GM12891 (cell line): Measurements from ENCODE around the gene DDAH2.

Experiments used
- DNase-seq: peaks from one replicate; pipeline ENCODE4 v3.0.0; 2011; ENCODE audit warnings: low spot score; ENCODE audit not compliant: insufficient read length
- FAIRE-seq: peaks from 2 replicates; lab custom pipeline; 2011; peaks lifted over from hg19 to GRCh38; lab: Jason Lieb, UNC
- PAX5 ChIP-seq: IDR thresholded peaks from 2 replicates; pipeline ENCODE4 v1.6.1; 2011; ENCODE audit warnings: low read length, moderate library complexity, mild to moderate bottlenecking; ENCODE audit not compliant: insufficient read depth, severe bottlenecking
- POLR2A ChIP-seq: IDR thresholded peaks from 2 replicates; pipeline ENCODE4 v1.6.1; 2011; ENCODE audit warnings: low read depth, low read length, control low read depth
- POLR2AphosphoS5 ChIP-seq: IDR thresholded peaks from 2 replicates; pipeline ENCODE4 v1.6.1; 2011; ENCODE audit warnings: low read depth, low read length, control low read depth
- POU2F2 ChIP-seq: IDR thresholded peaks from 2 replicates; pipeline ENCODE4 v1.6.1; 2011; ENCODE audit warnings: low read depth, mild to moderate bottlenecking, control low read depth, low read length, moderate library complexity
- SPI1 ChIP-seq: IDR thresholded peaks from 2 replicates; pipeline ENCODE4 v1.6.1; 2011; ENCODE audit warnings: low read depth, low read length, control low read depth
- TAF1 ChIP-seq: IDR thresholded peaks from 2 replicates; pipeline ENCODE4 v1.6.1; 2011; ENCODE audit warnings: low read depth, low read length, control low read depth

DDAH2 gene

DNA sequence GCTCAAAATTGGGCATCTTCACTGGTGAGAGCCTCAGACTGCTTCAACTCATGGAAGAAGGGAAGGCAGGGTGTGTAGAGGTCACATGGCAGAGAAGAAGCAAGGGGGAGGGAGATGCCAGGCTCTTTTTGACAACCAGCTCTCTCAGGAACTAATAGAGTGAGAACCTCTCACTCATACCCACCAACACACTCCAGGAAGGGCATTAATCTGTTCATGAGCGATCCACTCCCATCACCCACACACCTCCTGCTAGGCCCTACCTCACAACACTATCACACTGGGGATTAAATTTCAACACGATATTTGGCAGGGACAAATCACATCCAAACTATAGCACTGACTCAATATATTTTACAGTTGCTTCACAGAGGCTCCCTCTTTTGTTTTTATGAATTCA lies 12.7 kb upstream of the DDAH2 start:
- DNase-seq (no peak), FAIRE-seq (no peak)
- no peak for TF ChIP-seq POLR2A
- no peak for TF ChIP-seq POLR2AphosphoS5
- no peak for TF ChIP-seq SPI1
- no peak for TF ChIP-seq TAF1
- no peak for TF ChIP-seq PAX5

DNA sequence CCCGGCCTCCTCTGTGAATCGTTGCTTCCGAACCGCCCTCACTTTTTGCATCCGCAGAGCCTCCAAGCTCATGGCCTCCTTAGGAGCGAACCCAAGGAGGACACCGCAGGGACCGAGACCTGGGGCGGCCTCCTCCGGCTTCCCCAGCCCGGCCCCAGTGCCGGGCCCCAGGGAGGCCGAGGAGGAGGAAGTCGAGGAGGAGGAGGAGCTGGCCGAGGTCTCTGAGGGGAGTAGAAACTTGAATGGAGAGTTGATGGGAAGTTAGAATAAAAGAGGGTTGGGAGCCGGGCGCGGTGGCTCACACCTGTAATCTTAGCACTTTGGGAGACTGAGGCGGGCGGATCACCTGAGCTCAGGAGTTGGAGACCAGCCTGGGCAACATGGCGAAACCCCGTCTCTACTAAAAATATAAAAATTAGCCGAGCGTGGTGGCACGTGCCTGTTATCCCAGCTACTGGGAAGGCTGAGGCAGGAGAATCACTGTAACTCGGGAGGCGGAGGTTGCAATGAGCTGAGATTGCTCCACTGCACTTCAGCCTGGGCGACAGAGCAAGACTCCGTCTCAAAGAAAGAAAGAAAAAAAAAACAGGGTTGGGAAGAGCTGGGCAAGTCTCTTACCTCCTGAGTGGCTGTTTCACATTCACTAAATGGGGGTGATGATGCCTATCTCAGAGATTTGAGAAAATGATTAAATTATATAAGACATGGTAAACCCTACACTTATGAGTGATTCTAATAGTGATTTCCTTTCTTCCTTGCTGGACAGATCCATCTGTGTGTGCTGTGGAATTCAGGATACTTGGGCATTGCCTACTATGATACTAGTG lies 11.5 kb upstream of the DDAH2 start:
- no peak for FAIRE-seq
- TF ChIP-seq SPI1 (no peak), PAX5 (no peak), POLR2AphosphoS5 (no peak), TAF1 (no peak), POU2F2 (no peak), POLR2A (no peak)
- no peak for DNase-seq

DNA sequence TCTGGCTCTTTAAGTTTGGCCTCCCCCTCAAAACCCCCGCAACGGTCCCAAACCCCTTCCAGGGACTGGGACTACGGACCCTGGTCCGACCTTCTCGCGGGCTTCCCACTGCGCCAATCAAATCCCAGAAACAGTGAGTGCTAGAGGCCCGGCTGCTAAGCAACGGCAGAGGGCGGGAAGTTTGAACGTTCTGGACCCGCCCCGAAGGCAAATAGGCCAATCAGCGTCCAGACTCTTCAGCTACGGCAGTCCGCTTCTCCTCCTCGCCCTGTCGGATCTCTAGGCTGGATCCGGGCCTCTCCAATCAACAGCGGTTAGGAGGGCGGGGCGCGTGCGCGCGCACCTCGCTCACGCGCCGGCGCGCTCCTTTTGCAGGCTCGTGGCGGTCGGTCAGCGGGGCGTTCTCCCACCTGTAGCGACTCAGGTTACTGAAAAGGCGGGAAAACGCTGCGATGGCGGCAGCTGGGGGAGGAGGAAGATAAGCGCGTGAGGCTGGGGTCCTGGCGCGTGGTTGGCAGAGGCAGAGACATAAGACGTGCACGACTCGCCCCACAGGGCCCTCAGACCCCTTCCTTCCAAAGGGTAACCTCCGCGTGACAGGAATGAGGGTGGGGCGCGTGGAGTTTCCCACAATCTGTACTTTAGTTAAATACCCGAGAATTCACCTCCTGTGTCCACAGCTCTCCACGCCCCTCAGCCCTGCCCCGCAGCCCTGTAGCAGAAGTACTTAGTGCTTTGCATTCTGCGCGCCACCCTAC lies 10.7 kb upstream of the DDAH2 start, which contains the start of gene MSH5:
Gene MSH5, plus strand, starts transcription at position 367 of the 758 bp plus-strand sequence. CDS start 462 bp downstream, outside the sequence.
- FAIRE-seq, result peak; percentile 94
- DNase-seq, result peak; percentile 90
- TF ChIP-seq SPI1 (no peak), POLR2AphosphoS5 (0 out of 2 replicates have a peak, but pooled peaks have one; percentile 26), TAF1 (peak; percentile 45), POLR2A (peak; percentile 70; the same call in 1 of the 2 replicates), PAX5 (no peak), POU2F2 (peak; percentile 37; the same call in 1 of the 2 replicates)

DNA sequence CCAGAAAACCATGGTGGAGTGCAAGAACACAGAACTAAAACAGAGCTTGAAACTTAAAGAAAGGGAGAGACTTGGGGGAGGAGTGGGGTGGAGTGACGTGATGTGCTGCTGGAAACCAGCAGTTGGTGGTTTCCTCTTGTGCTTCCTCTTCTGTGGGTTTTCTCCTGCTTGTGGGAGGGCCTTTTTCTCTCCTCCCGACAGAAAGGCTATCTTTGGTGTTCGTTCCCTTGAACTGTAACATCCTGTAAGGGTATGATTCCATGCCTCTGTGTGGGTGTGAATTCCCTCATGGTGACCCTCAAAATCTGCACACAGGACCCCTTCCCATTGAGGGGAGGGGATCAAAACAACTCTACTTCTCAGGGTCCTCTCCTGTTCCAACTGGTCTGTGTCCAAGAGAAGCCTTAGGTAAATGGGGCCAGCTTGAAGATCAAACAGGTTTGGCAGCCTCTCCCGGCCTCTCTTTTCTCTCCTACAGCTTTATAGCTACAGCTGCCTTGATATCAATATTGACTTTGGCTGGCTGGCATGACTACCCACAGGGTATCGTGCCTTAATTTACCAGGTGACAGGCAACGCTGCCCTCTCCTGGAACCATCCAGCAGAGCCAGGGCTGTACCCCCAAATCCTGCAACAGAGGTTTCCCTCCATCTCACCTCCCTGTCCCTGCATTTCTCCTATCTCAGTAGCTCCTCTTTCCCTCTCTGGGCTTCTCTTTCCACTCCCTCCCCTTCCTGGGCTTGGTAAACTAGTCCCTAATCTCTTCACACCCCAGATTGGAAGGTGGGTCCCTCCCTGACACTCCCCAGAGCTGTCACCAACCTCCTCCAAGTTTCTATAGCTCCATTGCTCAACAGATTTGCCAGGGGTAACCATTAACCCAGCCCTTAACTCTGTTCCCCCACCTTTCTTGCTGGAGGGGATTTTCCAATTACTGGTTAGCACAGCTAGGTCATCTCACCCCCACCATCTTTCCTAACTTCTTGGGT lies 9.2 kb upstream of the DDAH2 start:
- FAIRE-seq, result peak; percentile 63
- no peak for DNase-seq
- peak; percentile 20; the same call in 1 of the 2 replicates for TF ChIP-seq POLR2AphosphoS5
- TF ChIP-seq PAX5, result no peak
- peak; percentile 25 for TF ChIP-seq POLR2A
- peak; percentile 75 for TF ChIP-seq SPI1

DNA sequence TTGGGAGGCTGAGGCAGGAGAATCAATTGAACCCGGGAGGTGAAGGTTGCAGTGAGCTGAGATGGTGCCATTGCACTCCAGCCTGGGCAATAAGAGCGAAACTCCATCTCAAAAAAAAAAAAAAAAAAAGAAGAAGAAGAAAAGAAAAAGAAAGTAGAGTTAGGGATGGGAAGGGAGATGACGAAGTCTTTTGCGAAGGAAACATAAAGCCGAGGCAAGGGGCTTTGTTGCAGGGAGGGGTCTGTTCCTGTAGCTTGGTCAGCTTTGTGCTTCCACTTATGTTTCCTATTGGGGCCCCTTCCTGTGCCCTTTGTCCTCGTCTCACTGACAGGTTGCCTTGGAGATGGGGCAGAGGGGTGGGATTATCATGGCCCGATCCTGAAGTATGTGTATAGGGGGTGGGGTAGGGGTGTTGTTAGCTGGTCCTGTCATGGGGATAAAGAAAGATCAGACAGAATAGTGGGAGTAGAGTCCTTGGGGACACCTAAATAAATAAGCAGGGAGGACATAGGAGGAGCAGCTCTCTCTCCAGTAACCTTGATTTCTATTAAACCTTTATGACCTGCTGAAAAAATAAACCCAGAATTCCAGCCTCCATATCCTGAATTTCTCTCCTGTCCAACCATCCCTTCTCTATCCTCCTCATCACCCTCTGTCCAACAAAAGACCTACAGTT lies 8.4 kb upstream of the DDAH2 start:
- DNase-seq (no peak), FAIRE-seq (no peak)
- TF ChIP-seq PAX5 (no peak), TAF1 (no peak), SPI1 (no peak)

DNA sequence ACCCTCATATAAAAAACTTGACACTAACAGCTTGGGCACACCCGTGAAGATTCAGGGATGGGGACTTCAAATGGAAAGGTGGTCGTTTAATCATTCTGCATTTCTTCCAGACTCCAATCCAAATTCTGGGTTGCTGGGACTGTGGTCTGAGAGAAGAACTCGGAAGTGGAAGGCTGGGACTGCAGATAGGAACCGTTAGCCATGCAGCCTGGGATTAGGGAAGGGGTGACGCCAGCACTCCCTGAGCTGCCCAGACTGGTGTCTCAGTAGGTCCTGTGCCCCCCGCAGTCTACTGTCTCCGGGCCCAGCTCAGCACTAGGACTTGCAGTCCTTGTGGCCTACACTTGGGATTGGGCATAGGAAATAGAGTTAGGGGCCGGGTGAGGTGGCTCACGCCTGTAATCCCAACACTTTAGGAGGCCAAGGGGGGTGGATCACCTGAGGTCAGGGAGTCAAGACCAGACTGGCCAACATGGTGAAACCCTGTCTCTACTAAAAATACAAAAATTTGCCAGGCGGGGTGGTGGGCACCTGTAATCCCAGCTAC lies 7.7 kb upstream of the DDAH2 start:
- TF ChIP-seq POU2F2, result 0 out of 2 replicates have a peak, but pooled peaks have one; percentile 5
- no peak for TF ChIP-seq POLR2A
- DNase-seq, result no peak
- FAIRE-seq, result no peak

DNA sequence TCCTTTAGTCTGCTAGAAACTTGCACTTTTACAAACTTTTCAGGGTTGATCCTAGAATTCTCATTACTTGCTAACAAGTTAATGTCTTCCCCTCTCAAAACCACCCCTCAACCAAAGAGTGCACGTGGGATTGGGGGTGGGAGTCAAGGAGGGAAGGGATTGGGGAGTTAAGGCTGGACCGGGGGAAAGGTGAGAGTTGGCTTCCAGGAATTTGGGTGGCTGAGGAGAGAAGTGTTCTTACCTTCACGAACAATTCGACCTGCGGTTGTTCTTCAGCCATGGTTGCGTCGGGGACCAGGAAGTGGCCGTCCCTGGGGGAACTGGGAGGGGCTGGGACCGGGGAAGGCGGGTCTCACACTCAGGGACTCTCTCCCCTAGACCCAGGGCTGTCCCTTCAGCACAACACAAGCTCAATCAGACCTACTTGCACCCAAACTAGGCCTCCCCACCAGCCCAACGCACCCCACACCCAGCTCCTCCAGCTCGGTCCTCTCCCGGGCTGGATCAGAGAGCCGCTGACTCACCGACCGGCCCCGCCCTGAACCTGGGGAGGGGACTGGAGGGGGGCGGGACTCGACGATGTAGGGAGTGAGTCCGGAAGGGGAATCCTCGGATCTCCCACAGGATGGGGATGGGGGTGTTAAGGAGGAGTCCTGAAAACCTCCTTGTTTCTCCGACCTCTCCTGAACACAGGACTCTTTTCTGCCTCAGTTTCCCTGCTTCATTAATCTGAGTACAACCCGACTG lies 7.1 kb upstream of the DDAH2 start, which contains the start of gene CLIC1:
Gene CLIC1, minus strand, starts transcription at position 510 of the 747 bp plus-strand sequence. Its CDS starts 230 bp downstream, at position 280.
- FAIRE-seq (peak; percentile 72), DNase-seq (peak; percentile 69)
- TF ChIP-seq SPI1 (peak; percentile 66), POLR2A (peak; percentile 90), POU2F2 (0 out of 2 replicates have a peak, but pooled peaks have one; percentile 10), TAF1 (peak; percentile 76; the same call in 1 of the 2 replicates), POLR2AphosphoS5 (peak; percentile 72), PAX5 (no peak)
